Amniotic stem cell (primary cell): ENCODE data around the gene UPB1.
"Not testable (repeated sequence)": the region's sequence is repeated elsewhere in the genome, so short reads cannot be mapped to it uniquely, and the experiment has no call there.

Experiments used
- DNase-seq: peaks from one replicate; lab custom pipeline; 2025; lab: John Stamatoyannopoulos, UW

Gene UPB1

DNA sequence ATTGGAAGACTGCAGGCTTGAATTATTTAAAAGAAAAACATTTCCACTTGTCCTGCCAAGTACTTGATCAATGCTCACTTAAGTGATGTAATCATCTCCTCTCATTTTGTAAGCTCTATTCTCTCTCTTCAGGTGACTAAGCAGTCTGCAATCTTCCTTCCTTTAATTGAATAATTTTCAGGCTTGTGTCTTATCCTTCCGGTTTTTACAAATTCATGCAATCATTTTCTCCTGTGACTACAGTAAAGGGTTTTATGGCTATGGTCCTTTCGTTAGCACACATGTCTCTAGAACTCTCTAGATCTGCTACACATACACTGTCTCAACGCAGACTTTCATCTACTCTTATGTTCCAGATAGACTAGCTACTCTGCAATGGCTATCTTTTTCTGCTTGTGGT is 12.6 kb upstream of the UPB1 start:
- DNase-seq: no peak

DNA sequence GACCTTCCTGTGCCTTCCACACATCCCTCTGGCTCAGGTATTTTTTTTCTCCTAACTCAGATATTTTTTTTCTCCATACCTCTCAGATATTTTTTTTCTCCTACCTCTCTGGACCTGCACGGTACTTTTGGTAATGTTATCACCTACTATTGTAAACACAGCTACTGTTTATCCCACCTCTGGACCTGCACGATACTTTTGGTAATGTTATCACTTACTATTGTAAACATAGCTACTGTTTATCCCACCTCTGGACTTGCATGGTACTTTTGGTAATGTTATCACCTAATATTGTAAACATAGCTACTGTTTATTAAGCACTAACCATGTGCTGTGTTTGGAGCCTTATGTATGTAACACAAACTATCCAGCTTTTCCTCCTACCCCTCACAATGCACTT is 12.1 kb upstream of the UPB1 start:
- no peak for DNase-seq

DNA sequence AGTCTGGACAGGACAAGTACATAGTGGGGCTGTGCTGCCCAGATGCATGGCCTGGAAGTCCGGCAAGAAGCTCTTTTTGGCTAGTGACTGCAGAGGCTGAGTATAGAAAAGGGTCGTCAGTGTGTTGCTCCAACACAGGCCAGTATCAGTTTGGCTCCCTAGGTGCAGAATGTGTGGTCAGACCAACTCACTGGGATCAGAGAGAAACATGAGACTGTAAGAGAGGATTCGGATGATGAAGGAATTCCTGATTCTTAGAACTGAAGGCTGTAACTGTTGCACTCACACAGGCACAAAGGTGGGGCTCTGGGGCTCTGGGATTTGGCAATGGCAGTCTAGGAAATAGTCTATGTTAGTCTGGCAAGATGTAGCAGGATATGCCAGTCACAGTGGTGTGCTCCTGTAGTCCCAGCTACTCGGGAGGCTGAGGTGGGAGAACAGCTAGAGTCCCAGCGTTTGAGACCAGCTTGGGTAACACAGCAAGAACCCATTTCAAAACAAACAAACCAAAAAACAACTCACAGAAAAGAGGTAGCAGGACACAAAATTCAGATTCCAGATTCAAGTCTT is 11.1 kb upstream of the UPB1 start:
- DNase-seq: no peak

DNA sequence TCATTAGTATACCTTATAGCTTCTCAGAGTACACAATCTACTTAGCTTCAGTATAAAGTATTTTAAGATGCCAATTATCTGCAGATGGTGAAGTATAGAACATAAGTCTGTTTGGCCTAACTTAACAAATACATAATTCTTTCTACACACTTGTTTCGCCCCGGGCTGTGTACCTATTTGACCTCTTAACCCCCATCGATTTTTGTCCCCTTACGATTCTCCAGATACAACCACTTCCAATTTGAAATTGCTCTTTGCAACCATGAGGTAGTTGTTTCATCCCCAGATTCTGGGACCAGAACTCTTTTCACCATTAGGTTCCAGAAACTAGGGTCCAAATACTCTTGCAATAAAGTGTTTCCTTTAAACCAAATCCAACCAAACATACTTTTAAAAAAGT is 10.0 kb upstream of the UPB1 start:
- no peak for DNase-seq

DNA sequence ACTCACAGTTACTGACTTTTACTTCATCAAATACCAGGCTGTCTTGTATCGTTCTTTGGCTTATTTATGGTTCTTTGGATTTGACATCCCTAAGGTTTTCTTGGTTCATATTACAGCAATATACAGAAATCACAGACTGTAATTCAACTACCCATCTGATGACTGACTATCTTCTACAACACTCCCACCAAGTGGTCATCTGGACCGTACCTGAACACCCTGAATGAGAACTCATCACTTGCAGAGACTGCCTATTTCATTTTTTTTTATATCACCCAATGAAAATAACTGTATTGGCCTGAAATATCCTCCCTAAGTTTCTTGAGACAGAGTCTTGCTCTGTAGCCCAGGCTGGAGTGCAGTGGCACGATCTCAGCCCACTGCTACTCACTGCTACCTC is 9.5 kb upstream of the UPB1 start:
- DNase-seq: no peak

DNA sequence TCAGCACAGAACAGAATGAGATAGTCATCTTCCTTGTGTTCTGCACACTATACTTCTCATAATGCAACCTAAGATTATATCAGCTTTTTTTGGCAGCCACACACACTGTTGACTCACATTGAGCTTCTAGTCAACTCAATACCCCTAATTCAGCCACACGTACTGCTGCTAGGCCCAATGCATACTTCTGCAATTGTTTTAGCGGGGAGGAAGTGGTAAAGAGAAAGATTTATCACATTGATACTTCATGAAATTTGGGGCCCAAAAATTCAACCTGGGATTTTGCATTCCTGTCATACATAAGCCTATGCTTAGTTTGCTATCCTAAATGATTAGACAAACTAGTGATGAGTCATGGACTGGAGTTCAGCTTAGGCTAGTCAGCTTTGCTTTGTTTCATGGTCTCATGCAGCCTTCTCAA is 8.6 kb upstream of the UPB1 start:
- peak; percentile 61 for DNase-seq

DNA sequence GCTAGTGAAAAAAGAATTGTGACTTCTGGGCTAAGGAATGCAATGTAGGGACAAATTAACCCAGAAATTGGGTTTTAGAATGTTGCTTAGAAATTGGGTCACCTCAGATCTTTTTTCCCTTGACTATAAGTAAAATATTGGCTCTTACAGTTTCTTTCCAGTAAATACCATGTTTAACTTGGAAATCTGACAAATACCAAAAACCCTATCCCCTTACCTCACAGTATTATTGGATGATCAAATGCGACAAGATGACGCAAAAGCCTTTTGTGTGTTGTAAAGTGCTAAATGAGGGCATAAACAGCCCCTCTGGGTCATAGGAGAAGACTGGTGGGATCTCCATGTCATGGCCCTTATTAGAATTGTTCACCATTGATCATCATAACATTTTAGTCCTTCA is 6.1 kb upstream of the UPB1 start:
- no peak for DNase-seq

DNA sequence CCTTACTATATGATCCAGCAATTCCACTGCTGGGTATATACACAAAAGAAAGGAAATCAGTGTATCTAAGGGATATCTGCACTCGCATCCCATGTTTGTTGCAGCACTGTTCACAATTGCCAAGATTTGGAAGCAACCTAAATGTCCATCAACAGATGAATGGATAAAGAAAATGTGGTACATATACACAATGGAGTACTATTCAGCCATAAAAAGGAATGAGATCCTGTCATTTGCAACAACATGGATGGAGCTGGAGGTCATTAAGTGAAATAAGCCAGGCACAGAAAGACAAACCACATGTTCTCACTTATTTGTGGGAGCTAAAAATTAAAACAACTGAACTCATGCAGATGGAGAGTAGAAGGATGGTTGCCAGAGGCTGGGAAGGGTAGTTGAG is 5.7 kb upstream of the UPB1 start:
- DNase-seq: not testable (repeated sequence)

DNA sequence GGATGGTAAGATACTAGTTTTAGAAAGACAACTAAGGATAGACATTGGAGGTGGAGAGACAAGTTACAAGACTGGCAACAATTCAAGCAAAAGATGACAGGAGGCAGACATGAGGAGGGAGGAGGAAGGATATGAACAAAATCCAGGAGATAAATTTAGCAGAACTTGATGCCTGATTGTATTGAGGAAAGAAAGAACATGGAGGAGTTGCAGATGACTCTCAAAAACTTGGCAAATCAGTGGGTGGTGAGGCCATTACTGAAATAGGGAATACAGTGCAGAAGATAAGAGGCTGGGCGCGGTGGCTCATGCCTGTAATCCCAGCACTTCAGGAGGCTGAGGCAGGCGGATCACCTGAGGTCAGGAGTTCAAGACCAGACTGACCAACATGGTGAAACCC is 2.7 kb upstream of the UPB1 start:
- DNase-seq: no peak

DNA sequence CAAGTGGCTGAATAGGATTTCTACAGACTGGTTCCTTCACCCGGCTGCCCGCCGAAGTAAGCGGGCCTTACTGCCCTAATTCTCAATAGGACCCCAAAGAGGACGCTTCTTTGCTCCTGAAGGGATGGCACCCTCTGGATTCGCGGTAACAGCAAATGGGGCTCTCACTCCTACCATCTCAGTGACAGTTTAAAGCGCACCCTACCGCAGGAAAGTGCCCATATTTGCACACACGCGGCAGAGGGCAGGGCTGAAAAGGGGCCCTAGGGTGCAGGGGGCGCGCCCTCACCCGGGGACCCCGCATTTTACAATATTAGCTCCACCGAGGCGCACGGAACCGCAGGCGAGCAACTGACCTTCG is 985 bp upstream of the UPB1 start:
- DNase-seq: no peak

DNA sequence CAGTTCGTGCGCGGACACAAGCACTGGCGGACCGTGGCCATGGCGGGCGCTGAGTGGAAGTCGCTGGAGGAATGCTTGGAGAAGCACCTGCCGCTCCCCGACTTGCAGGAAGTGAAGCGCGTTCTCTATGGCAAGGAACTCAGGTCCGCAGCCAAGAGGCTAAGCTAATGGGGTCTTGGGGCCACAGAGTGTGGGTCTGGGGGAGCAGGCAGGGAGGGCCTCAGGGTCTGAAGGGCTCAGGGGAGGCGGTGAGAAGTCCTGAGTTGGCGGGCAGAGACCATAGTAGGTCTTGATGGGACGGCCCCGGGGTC is 188 bp downstream of the UPB1 start:
- no peak for DNase-seq

DNA sequence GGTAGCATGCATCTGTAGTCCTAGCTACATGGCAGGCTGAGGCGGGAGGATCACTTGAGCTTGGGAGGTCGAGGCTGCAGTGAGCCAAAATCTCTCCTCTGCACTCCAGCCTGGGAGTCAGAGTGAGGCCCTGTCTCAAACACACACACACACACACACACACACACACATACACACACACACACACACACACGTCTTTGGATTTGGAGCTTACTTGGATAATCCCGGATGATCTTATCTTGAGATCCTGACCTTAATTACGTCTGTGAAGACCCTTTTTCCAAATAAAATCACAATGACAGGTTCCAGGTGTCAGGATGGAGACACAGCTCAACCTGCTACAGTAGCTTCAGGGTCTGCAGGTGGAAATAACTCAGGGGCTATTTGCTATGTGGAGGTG is 1.1 kb downstream of the UPB1 start:
- no peak for DNase-seq

DNA sequence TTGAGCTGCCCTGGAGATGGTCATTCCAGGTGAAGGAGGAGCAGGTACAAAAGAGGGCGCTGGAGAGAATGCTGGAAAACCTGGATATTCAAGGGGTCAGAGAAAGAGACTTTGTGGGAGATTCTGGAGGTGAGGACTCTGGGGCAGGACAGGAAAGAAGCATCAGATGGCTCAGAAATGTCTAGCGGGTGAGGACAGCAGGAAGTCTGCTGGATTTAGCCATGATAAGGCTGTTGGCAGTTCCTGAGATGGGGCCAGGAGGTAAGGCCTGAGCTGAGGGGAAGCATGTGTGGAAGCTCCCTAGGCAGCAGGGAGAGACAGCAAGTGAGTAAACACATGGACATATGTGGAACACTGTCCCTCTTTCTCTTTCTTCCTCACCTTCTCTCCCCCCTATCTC is 1.5 kb downstream of the UPB1 start:
- DNase-seq: no peak

DNA sequence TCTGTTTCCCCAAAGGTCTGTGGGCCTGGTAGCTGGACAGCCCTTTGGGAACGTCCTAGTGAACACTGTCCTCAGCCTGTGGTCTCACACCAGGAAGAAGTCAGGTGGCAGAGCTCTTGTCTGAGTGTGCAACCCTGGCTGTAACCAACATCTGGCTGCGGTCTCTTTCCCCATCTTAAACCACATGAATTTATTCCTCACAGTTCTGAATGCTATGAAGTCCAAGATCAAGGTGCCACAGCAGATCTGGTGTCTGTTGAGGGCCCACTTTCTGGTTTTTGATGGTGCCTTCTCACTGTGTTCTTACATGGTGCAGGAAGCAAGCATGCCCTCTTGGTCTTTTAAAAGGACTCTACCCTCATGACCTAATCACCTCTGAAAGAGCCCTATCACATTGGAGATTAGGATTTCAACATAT is 2.7 kb downstream of the UPB1 start:
- DNase-seq: no peak

DNA sequence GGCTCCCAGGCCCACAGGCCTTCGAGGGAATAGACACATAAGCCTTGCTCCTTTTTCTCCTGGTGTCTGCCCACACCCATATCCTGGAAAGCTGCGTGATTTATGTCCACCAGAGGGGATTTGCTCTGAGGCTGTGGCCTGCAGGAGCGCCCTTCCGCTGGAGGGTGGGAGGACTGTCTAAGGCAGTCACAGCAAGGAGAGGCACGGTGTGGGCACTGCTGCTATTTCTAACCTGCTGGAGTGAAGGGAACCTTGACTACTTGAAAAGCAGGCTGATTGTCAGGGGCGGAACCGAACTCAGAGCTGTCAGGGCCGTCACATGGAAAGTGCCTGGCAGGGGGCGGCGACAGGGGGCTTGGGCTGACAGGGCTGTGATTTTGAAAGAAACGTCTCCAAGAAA is 3.7 kb downstream of the UPB1 start:
- DNase-seq: no peak

DNA sequence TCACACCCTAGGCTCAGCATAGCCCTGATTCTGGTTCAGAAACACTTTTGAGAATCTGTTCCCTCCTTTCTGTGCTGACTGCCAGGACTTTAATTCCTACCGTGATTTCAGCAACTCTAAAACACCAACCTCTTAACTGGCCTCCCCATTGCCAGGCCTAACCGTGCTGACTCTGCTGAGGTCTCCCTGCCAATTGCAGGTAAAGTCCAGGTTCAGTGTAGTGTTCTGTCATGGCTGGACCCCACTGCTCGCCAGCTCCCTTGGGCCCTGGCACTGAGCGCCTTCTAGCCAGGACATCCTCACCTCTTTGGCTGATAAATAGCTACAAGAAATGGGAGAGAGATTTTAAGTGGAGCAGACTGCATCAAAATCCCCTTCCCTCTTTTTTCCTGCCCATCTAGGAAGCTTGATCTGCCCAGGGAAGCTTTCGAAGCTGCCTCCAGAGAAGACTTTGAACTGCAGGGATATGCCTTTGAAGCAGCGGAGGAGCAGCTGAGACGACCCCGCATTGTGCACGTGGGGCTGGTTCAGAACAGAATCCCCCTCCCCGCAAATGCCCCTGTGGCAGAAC is 4.7 kb downstream of the UPB1 start:
- DNase-seq: no peak

DNA sequence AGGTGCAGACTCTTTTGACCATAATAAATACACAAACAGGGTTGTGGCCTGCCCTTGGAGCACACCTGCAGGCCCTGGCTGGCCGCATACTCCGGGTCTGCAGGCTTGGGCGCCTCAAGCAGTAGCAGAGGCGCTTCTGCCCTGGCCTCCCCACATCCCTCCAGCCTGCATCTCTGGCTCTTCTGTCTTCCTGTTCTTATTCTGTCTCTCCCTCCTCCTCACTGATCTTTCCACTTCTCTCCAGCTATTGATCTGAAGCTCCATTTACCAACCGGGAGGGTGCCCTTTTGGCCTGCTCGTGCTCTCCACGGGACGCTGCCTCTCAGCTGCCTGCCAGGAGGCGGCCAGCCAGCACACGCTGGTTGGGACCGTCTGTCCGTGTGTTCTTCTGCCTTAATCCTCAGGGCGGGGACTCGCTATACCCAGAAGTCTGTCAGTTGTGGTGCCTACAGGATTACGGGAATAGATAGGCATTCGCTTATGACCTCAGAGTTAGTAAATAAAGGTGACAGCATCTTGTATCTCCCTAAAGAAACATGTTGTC is 5.2 kb downstream of the UPB1 start:
- no peak for DNase-seq

DNA sequence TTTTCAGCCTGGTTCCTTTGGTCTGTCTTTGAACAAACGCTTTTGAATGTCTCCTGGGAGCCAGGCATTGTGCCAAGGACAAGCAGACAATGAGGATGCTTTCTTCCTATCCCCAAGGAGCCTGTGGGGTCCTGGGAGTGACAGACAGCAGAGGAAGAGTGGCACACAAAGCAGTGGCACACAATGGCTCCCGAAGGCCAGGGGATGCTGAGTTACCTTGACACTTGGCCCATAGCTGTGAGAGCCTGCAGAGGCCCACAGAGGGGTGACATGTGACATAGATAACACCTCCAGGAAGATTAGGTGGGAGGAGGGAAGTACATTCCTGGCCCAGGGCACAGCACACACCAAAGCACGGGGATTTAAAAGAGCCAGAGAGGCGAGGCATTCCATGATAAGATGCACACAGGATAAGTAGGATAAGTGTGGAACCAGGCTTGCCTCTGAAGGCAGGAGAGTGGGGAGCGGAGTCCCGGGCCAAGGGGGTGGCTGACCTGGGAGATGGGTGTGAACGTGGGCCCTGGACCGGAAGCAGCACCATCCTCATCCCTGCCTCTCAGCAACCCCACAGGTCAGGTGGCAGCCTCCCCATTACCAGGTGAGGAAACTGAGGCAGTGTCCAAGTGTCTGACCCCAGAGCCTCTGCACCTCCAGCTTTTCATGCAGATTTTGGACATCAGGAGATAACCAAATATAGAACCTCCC is 6.3 kb downstream of the UPB1 start:
- no peak for DNase-seq

DNA sequence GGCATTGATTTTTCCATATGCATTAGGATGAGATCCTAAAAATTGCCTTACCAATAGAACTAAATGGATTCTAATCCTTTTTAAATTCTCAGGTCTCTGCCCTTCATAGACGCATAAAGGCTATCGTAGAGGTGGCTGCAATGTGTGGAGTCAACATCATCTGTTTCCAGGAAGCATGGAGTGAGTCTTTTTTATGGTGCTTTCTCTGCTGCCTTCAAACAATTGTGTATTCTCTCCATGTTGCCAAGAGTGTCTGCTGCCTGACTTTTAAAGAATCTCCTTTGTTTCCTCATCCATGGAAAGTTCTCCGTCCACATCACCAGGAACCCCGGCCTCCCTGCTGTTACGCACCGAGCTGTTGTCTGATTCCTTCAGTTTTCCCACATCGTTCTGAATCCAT is 6.9 kb downstream of the UPB1 start:
- DNase-seq: no peak

DNA sequence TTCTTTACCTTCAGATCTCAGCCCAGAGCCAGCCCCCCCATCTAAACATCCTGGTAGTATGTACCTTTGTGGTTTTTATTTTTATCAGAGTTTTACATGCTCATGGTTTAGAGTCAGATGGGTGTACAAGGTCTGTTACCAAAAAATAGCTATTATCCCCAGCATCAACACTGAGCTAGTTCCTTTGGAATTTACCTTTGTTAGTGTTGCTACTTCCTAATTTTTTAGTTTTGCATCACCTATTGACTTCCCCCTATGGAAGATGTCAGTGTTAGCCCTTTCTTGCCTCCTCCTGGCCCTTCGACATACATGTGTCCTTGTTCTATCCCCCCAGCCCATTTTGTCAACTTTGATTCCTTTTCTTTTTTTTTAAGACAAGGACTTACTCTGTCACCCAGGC is 7.4 kb downstream of the UPB1 start:
- no peak for DNase-seq

DNA sequence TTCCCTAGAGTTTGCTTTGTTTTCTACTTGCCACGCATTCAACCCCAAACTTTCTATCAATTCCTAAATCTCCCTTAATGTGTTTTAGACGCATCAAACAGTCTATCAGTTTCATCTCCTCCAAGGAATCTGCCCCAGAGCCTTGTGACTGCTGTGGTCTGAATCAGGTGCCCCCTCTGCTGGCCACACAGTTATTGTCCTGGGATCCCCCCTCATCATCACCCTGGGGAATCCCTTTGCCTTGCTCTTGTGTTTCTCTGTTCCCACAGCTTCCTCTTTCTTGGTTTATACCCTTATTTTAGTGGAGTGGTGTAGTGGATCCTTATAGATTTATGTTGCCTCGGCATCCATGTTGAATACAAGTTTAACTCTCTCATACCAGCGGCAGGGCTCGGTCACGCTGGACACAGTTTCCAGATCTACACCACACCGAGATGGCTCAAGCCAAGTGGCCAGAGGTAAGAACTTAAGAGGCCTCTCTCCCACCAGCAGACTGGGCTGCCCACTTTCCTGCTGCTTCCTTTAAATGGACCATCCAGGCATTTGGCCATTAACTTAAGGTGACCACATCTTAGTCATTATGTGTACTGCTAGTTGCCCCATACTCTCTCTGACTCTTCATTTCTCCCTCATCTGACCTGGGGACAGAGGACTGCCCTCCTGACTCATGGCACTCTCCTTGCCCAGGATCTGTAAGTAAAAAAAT is 8.2 kb downstream of the UPB1 start:
- no peak for DNase-seq

DNA sequence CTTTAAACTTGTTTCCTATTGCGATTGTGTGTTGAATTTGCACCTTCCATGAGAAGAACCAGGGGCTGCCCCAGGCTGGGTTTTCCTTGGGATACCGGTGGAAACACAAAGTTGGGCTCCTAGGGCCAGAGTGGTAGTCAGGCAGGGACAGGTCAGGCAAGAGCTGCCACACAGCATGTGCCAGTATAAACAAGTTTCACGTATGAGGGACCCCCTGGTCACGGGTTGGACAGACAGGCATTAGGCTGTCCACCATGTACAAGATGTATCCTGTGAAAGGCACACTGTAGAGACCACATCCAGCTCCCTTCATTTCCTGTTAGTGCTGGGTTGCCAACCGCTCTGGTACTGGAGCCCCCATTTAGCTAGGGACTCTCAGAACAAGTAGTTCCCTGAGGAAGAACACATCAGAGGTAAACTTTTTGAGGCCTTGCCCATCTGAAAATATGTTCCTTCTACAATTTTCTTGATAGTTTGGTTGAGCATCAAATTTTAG is 8.8 kb downstream of the UPB1 start:
- no peak for DNase-seq

DNA sequence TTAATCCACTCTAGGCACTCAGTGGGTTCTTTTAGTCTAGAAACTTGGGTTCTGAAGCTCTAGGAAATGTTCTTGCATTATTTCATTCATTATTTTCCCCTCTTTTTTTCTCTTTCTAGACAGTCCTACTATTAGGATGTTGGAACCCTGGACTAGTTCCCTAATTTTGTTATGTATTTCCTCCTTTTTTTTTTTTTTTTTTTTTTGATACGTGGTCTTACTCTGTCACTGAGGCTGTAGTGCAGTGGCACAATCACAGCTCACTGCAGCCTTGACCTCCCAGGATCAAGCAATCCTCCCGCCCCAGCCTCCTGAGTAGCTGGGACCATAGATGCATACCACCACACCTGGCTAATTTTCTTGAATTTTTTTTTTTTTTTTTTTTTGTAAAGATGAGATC is 9.4 kb downstream of the UPB1 start:
- DNase-seq: no peak
